Hepatocyte (in vitro differentiated cells): ENCODE data around the gene CNFN. TPM values are rescaled to one million over a fixed set of nuclear protein-coding genes. Genes with fewer than 3 reads are reported as not detected.

ENCODE experiments used
- DNase-seq: peaks from one replicate; pipeline ENCODE4 v3.0.0-alpha.2; 2016; ENCODE audit warnings: low spot score
- H2AFZ ChIP-seq: fragments of 200-600 bp; sonication (generic); 2 replicates; pipeline ENCODE4 v1.6.0; 2016; ENCODE audit warnings: antibody characterized with exemption, mild to moderate bottlenecking
- H3K27ac ChIP-seq: fragments of 200-600 bp; sonication (generic); 2 replicates; pipeline ENCODE4 v1.5.1; 2016; ENCODE audit warnings: mild to moderate bottlenecking
- H3K27me3 ChIP-seq: fragments of 200-600 bp; sonication (generic); 2 replicates; pipeline ENCODE4 v1.6.1; 2016
- H3K36me3 ChIP-seq: fragments of 200-600 bp; sonication (generic); replicated peaks from 2 replicates; pipeline ENCODE4 v1.5.1; 2016; ENCODE audit warnings: low read depth; ENCODE audit not compliant: insufficient read depth
- H3K4me1 ChIP-seq: fragments of 200-600 bp; sonication (generic); 2 replicates; pipeline ENCODE4 v1.5.1; 2016; ENCODE audit warnings: mild to moderate bottlenecking, moderate library complexity; ENCODE audit not compliant: insufficient read depth
- H3K4me2 ChIP-seq: fragments of 200-600 bp; sonication (generic); 2 replicates; pipeline ENCODE4 v1.6.0; 2016
- H3K4me3 ChIP-seq: fragments of 200-600 bp; sonication (generic); 2 replicates; pipeline ENCODE4 v1.5.1; 2016; ENCODE audit warnings: mild to moderate bottlenecking
- H3K79me2 ChIP-seq: fragments of 200-600 bp; sonication (generic); 2 replicates; pipeline ENCODE4 v1.6.0; 2017; ENCODE audit warnings: mild to moderate bottlenecking
- H3K9me2 ChIP-seq: fragments of 200-600 bp; sonication (generic); replicated peaks from 2 replicates; pipeline ENCODE4 v1.6.0; 2017; ENCODE audit warnings: mild to moderate bottlenecking; ENCODE audit not compliant: insufficient read depth
- H3K9me3 ChIP-seq: fragments of 200-600 bp; sonication (generic); 2 replicates; pipeline ENCODE4 v1.5.1; 2016; ENCODE audit warnings: low read depth, mild to moderate bottlenecking
- H4K20me1 ChIP-seq: fragments of 200-600 bp; sonication (generic); 2 replicates; pipeline ENCODE4 v1.6.0; 2016; ENCODE audit warnings: mild to moderate bottlenecking; ENCODE audit not compliant: insufficient read depth, poor library complexity, severe bottlenecking
- EZH2 ChIP-seq: fragments of 200-600 bp; sonication (generic); IDR thresholded peaks from 2 replicates; pipeline ENCODE4 v1.6.1; 2016; ENCODE audit warnings: antibody characterized with exemption, mild to moderate bottlenecking, borderline replicate concordance
- EZH2phosphoT487 ChIP-seq: fragments of 200-600 bp; sonication (generic); IDR thresholded peaks from one replicate; pipeline ENCODE4 v1.6.1; 2018; ENCODE audit warnings: antibody characterized with exemption, mild to moderate bottlenecking, low read depth, moderate library complexity; ENCODE audit not compliant: unreplicated experiment, severe bottlenecking
- WGBS: methylation state at CpG from one replicate; pipeline ENCODE4 v1.1.6; 2016; ENCODE audit warnings: low lambda C conversion rate; ENCODE audit errors: missing lambda C conversion rate; 5-methylcytosine and 5-hydroxymethylcytosine counted together
- polyA plus RNA-seq: library from polyadenylated mRNA; unstranded; fragments of >200 nt; fragmentation: Nextera tagmentation; extraction: Ambion mirVana; gene quantifications from 2 replicates; pipeline ENCODE4 v1.2.1, GENCODE V29; 2016
- total RNA-seq: library from RNA; depleted of rRNA; stranded (reverse); fragments of >200 nt; gene quantifications from 2 replicates; pipeline ENCODE4 v1.2.3, GENCODE V29; 2014
- TF ChIP-seq, protein P1 (sequence below): fragments of 200-600 bp; sonication (generic); IDR thresholded peaks from 2 replicates; pipeline ENCODE4 v1.5.1; 2016; ENCODE audit warnings: antibody characterized with exemption, mild to moderate bottlenecking; ENCODE audit not compliant: poor library complexity

CNFN gene
- total and polyA plus RNA-seq, 2 experiments from 2014 or later: 0.93 to 8.3 TPM

DNA sequence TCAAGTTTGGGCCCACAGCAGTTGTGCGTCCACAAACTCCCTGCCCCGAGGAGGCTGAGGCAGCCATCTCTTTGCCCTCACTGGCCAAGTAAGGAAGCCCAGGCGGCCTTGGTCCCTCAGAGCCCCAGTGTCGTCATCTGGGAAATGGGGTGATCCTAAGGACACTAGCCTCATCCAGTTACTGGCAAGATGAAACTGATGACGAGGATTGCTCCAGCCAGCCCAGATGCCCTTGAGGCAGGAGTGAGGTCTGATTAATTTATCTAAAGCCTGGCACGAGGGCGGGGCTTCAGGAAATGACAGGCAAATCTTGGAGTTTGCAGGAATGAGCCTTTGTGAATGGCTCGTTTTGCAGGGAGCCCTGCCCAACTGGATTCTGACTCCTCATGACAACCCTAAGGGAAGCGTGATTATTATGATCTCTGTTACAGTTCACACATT lies 31.5 kb upstream of the CNFN start:
- 90% methylated on average over 9 of the region's 9 CpGs for WGBS
- no peaks in the 10 kb centered on the region for H3K36me3 ChIP-seq
- H3K79me2 ChIP-seq: peaks cover 2% of the 10 kb centered on the region
- H3K9me3 ChIP-seq: no peaks in the 10 kb centered on the region
- H3K27me3 ChIP-seq: no peaks in the 10 kb centered on the region
- no peak for TF ChIP-seq EZH2
- TF ChIP-seq EZH2phosphoT487: no peak
- TF ChIP-seq, protein P1, sequence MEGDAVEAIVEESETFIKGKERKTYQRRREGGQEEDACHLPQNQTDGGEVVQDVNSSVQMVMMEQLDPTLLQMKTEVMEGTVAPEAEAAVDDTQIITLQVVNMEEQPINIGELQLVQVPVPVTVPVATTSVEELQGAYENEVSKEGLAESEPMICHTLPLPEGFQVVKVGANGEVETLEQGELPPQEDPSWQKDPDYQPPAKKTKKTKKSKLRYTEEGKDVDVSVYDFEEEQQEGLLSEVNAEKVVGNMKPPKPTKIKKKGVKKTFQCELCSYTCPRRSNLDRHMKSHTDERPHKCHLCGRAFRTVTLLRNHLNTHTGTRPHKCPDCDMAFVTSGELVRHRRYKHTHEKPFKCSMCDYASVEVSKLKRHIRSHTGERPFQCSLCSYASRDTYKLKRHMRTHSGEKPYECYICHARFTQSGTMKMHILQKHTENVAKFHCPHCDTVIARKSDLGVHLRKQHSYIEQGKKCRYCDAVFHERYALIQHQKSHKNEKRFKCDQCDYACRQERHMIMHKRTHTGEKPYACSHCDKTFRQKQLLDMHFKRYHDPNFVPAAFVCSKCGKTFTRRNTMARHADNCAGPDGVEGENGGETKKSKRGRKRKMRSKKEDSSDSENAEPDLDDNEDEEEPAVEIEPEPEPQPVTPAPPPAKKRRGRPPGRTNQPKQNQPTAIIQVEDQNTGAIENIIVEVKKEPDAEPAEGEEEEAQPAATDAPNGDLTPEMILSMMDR: no peak
- no peaks in the 10 kb centered on the region for H3K9me2 ChIP-seq
- no peaks in the 10 kb centered on the region for H4K20me1 ChIP-seq
- H3K4me1 ChIP-seq: peaks cover 14% of the 10 kb centered on the region
- H3K4me3 ChIP-seq: no peak overlapping the region
- no peak for DNase-seq
- H2AFZ ChIP-seq: no peak overlapping the region
- H3K4me2 ChIP-seq: no peak overlapping the region
- no peak overlapping the region for H3K27ac ChIP-seq

DNA sequence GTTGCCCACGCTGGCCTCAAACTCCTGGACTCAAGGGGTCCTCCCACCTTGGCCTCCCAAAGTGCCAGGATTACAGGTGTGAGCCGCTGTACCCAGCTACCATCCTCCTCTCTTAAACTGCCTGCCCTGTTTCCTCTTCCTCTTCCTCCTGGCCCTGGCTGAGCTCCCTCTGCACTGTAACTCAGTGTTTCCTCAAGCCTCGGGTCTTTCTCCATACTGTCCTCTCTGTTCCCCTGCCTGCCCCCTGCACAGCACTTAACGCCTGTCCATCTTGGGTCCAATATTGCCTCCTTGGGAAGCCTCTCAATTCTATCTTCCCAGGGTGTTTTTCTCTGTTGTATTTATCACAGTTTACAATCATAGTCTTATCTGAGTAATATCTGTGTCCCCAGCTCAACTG lies 31.0 kb upstream of the CNFN start:
- Histone ChIP-seq H4K20me1 (no peaks in the 10 kb centered on the region), H2AFZ (no peak overlapping the region), H3K9me2 (no peaks in the 10 kb centered on the region), H3K4me3 (no peak overlapping the region), H3K9me3 (no peaks in the 10 kb centered on the region), H3K79me2 (peaks cover 2% of the 10 kb centered on the region), H3K27me3 (no peaks in the 10 kb centered on the region), H3K27ac (no peak overlapping the region), H3K36me3 (no peaks in the 10 kb centered on the region), H3K4me1 (peaks cover 14% of the 10 kb centered on the region), H3K4me2 (no peak overlapping the region)
- TF ChIP-seq, protein P1: no peak
- TF ChIP-seq EZH2 (no peak), EZH2phosphoT487 (no peak)
- DNase-seq: no peak
- 94% methylated on average over 4 of the region's 4 CpGs for WGBS

DNA sequence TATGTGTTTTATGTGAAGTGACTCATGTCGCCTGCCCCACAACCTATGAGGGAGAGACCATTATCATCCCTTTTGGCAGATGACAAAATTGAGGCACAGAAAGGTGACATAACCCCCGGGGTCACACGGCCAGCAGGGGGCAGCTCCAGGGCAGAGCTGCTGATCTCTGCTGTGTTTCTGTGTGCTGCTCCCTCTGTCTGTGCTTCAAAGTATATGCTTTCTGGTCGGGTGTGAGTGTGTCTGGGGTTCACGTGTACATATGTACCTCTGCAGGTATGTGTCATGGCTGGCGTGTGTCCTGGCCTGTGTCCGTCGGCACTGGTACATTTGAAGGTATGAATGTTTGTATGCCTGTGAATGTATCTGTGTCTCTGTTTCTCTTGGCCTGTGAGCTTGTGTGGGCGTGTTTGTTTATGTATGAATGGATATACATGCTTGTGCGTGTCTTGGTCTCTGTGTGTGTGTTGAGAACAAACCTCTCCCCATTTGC lies 30.0 kb upstream of the CNFN start:
- Histone ChIP-seq H3K4me3 (no peak overlapping the region), H3K9me3 (no peaks in the 10 kb centered on the region), H3K79me2 (peaks cover 2% of the 10 kb centered on the region), H3K36me3 (no peaks in the 10 kb centered on the region), H3K4me1 (peaks cover 14% of the 10 kb centered on the region), H4K20me1 (no peaks in the 10 kb centered on the region), H3K9me2 (no peaks in the 10 kb centered on the region), H3K27ac (no peak overlapping the region), H2AFZ (no peak overlapping the region), H3K27me3 (no peaks in the 10 kb centered on the region), H3K4me2 (no peak overlapping the region)
- DNase-seq: peak; percentile 62
- 64% methylated on average over 10 of the region's 10 CpGs for WGBS
- TF ChIP-seq, protein P1: peak; percentile 48
- TF ChIP-seq EZH2phosphoT487: no peak
- TF ChIP-seq EZH2: no peak
